K562 (cell line): ENCODE measurements around the gene OTULINL. TPM values are rescaled to one million over a fixed set of nuclear protein-coding genes. Genes with fewer than 3 reads are reported as not detected.
A peak's percentile ranks its signal among the peaks of the same experiment; 100 is the strongest.

Source experiments
- ATAC-seq: fragments of 200-7000 bp; cut with Tn5 transposase; 3 replicates; pipeline ENCODE4 v1.9.1; 2020; ENCODE audit warnings: moderate library complexity
- BruUV-seq: library from RNA; stranded (reverse); fragments of 400-500 nt; replicated peaks from 2 replicates; lab custom pipeline; 2021; lab: Mats Ljungman, UMichigan
- CTCF ChIA-PET: fragments of 300-600 bp; formaldehyde crosslinking; extraction: SDS; loops from one replicate; lab custom pipeline; 2021; ENCODE audit warnings: low intra/inter-chr PET ratio; lab: Yijun Ruan, JAX
- POLR2A ChIA-PET: fragments of 300-600, 350-650 bp; sonication (Branson Sonifier 250); formaldehyde crosslinking; extraction: SDS; loops from one replicate; lab custom pipeline; 2021; ENCODE audit warnings: antibody characterized with exemption, inconsistent platforms; lab: Yijun Ruan, JAX
- DNase-seq, 4 experiments: peaks; one replicate each; pipeline versions ENCODE4 v3.0.0 to v3.0.0-alpha.2; 2011 to 2018; ENCODE audit warnings: low spot score in 3 of 4, mixed read lengths in 3 of 4; ENCODE audit errors: extremely low read depth in 1 of 4
- FAIRE-seq: peaks from 2 replicates; lab custom pipeline; 2011; peaks lifted over from hg19 to GRCh38; lab: Jason Lieb, UNC
- H2AFZ ChIP-seq: 2 replicates; pipeline ENCODE4 v1.6.0; 2011; ENCODE audit warnings: low read depth, low read length, control low read depth, inconsistent platforms
- H3K27ac ChIP-seq: fragments of 200-600 bp; 3 replicates; pipeline ENCODE4 v1.8.0; 2011; ENCODE audit warnings: low read depth, mild to moderate bottlenecking, control low read depth, inconsistent platforms, low read length, moderate library complexity, mixed read lengths; ENCODE audit errors: extremely low read depth
- H3K27me3 ChIP-seq, 2 experiments: fragments of 300-600 bp in 1 of 2; 2 replicates in 1 of 2; 3 replicates in 1 of 2; pipeline versions ENCODE4 v1.6.0 to v1.8.0; 2011; ENCODE audit warnings: inconsistent platforms in 2 of 2, low read length in 2 of 2, mild to moderate bottlenecking in 1 of 2, mixed read lengths in 1 of 2, moderate library complexity in 1 of 2; ENCODE audit not compliant: control insufficient read depth in 2 of 2, insufficient read depth in 2 of 2
- H3K36me3 ChIP-seq: fragments of 300-600 bp; 3 replicates; pipeline ENCODE4 v1.8.0; 2011; ENCODE audit warnings: mild to moderate bottlenecking, low read length, inconsistent platforms; ENCODE audit not compliant: control insufficient read depth, insufficient read depth
- H3K4me1 ChIP-seq, 2 experiments: fragments of 200-600 bp in 1 of 2; replicated peaks in 1 of 2; 2 replicates in 1 of 2; 3 replicates in 1 of 2; pipeline versions ENCODE4 v1.5.1 to v1.8.0; 2011; ENCODE audit warnings: inconsistent platforms in 2 of 2, low read length in 2 of 2, mild to moderate bottlenecking in 1 of 2, mixed read lengths in 1 of 2, moderate library complexity in 1 of 2; ENCODE audit not compliant: control insufficient read depth in 2 of 2, insufficient read depth in 2 of 2
- H3K4me2 ChIP-seq: 2 replicates; pipeline ENCODE4 v1.6.1; 2011; ENCODE audit warnings: low read length, control low read depth, inconsistent platforms, mixed read lengths; ENCODE audit not compliant: insufficient read depth
- H3K4me3 ChIP-seq: fragments of 200-600 bp; sonication (generic), shearing (Covaris generic); 2 replicates; pipeline ENCODE4 v1.5.1; 2016; ENCODE audit warnings: control low read depth, inconsistent platforms
- H3K79me2 ChIP-seq: fragments of 200-600 bp; 3 replicates; pipeline ENCODE4 v1.8.0; 2011; ENCODE audit warnings: low read length, inconsistent platforms; ENCODE audit not compliant: control insufficient read depth, insufficient read depth
- H3K9ac ChIP-seq, 2 experiments: 2 replicates each; pipeline versions ENCODE4 v1.6.0 to v1.6.1; 2011; ENCODE audit warnings: low read depth in 2 of 2, low read length in 2 of 2, control low read depth in 1 of 2, inconsistent platforms in 1 of 2, mild to moderate bottlenecking in 1 of 2, mixed read lengths in 1 of 2; ENCODE audit not compliant: insufficient read depth in 1 of 2
- H3K9me1 ChIP-seq: one replicate; pipeline ENCODE4 v1.6.0; 2011; ENCODE audit warnings: inconsistent platforms, mild to moderate bottlenecking, low read length, moderate library complexity; ENCODE audit not compliant: control insufficient read depth, insufficient read depth
- H3K9me3 ChIP-seq: replicated peaks from 2 replicates; pipeline ENCODE4 v1.5.1; 2011; ENCODE audit warnings: low read depth, low read length, inconsistent platforms; ENCODE audit not compliant: control insufficient read depth, insufficient read depth
- H4K20me1 ChIP-seq: replicated peaks from 2 replicates; pipeline ENCODE4 v1.6.1; 2011; ENCODE audit warnings: low read length, inconsistent platforms, mixed read lengths; ENCODE audit not compliant: control insufficient read depth, insufficient read depth
- ARID3B ChIP-seq: fragments of 250-450 bp; sonication (Bioruptor Pico); IDR thresholded peaks from 2 replicates; pipeline ENCODE4 v1.4.0; 2020; ENCODE audit warnings: borderline replicate concordance
- ATF1 ChIP-seq, 2 experiments: fragments of 450-650 bp in 1 of 2; IDR thresholded peaks; 2 replicates each; pipeline ENCODE4 v1.6.1; 2016; ENCODE audit warnings: missing compliant biosample characterization in 1 of 2, missing genetic modification characterization in 1 of 2
- ATF3 ChIP-seq, 2 experiments: fragments of 450-650 bp in 1 of 2; sonication (generic) in 1 of 2; formaldehyde crosslinking in 1 of 2; IDR thresholded peaks in 1 of 2; conservative IDR thresholded peaks in 1 of 2; 2 replicates each; pipeline versions ENCODE4 v1.6.1 to v1.8.1; 2016 to 2023; ENCODE audit warnings: mild to moderate bottlenecking in 2 of 2, moderate library complexity in 2 of 2, inconsistent platforms in 1 of 2, missing genetic modification reagents in 1 of 2
- ATF4 ChIP-seq: fragments of 450-650 bp; formaldehyde crosslinking; IDR thresholded peaks from 2 replicates; pipeline ENCODE4 v1.4.0; 2022; ENCODE audit warnings: mild to moderate bottlenecking, moderate library complexity
- CREB5 ChIP-seq: fragments of 250-450 bp; sonication (Bioruptor Pico); IDR thresholded peaks from 2 replicates; pipeline ENCODE4 v1.5.0; 2020; ENCODE audit warnings: mild to moderate bottlenecking
- HINFP ChIP-seq: fragments of 450-650 bp; conservative IDR thresholded peaks from 2 replicates; pipeline ENCODE4 v1.6.1; 2016; ENCODE audit warnings: missing genetic modification characterization, low read depth, mild to moderate bottlenecking, control low read depth, missing compliant biosample characterization
- NRF1 ChIP-seq, 2 experiments: fragments of 450-650 bp; IDR thresholded peaks in 1 of 2; conservative IDR thresholded peaks in 1 of 2; 2 replicates each; pipeline ENCODE4 v1.6.1; 2014; ENCODE audit warnings: mild to moderate bottlenecking in 2 of 2
- ZBTB12 ChIP-seq: fragments of 250-450 bp; sonication (Bioruptor Pico); IDR thresholded peaks from 2 replicates; pipeline ENCODE4 v1.4.0; 2020
- ZNF584 ChIP-seq: fragments of 200-800 bp; sonication (Bioruptor generic); IDR thresholded peaks from 2 replicates; pipeline ENCODE4 v1.6.1; 2016; ENCODE audit warnings: low read depth, mild to moderate bottlenecking, missing genetic modification characterization, missing compliant biosample characterization
- ZNF780A ChIP-seq: fragments of 250-450 bp; sonication (Bioruptor Pico); IDR thresholded peaks from 2 replicates; pipeline ENCODE4 v1.5.0; 2021; ENCODE audit warnings: mild to moderate bottlenecking
- WGBS: fragments of 100-300 bp; shearing (Covaris generic); methylation state at CpG from one replicate; pipeline ENCODE4 v1.1.6; 2016; ENCODE audit warnings: low coverage, mixed read lengths; ENCODE audit not compliant: insufficient coverage; ENCODE audit errors: missing lambda C conversion rate; 5-methylcytosine and 5-hydroxymethylcytosine counted together
- in situ Hi-C: fragments of 300-500 bp; cut with MboI; formaldehyde crosslinking; loops from 4 replicates; pipeline ENCODE4 v1.15.0; 2018; ENCODE audit warnings: inconsistent platforms, mixed read lengths
- intact Hi-C: fragments of 100-400 bp; cut with micrococcal nuclease; formaldehyde crosslinking; loops from 2 replicates; pipeline ENCODE4 v1.14.2; 2022
- polyA plus RNA-seq, 8 experiments: library from polyadenylated mRNA; depleted of rRNA in 4 of 8; stranded (reverse) in 5 of 8; unstranded in 3 of 8; fragments of >200 nt; fragmentation: Nextera tagmentation in 2 of 8; fragmentation: Illumina TruSeq in 1 of 8; extraction: Ambion mirVana in 2 of 8; extraction: Trizol in 1 of 8; gene quantifications; 2 replicates each; pipeline versions ENCODE4 v1.2.1 to v1.2.3, GENCODE V29; 2011 to 2014; ENCODE audit warnings: inconsistent platforms in 1 of 8, missing spikeins in 1 of 8
- total RNA-seq, 7 experiments: library from RNA; depleted of rRNA in 6 of 7; stranded (reverse); fragments of >200 nt in 6 of 7; fragmentation: Illumina TruSeq in 2 of 7; extraction: Trizol in 2 of 7; gene quantifications; 2 replicates each; pipeline versions ENCODE4 v1.2.1 to v1.2.3, GENCODE V29; 2011 to 2021; ENCODE audit warnings: low replicate concordance in 1 of 7

The OTULINL gene
- total and polyA plus RNA-seq, 9 of the 15 experiments (the other 6 are each of a cell fraction or from before 2014, with no cell fraction given), result 0.13 to 0.18 TPM; not detected in 7

GRCh38 chr5:14650052-14650451 is 68.5 kb downstream of the OTULINL start (continued):
- no peak for TF ChIP-seq HINFP (tag)

- H3K27ac ChIP-seq, result no peak overlapping the region
- CTCF ChIA-PET, result no interaction called here
- peak; percentile 49 for ATAC-seq
- no peaks in the 10 kb centered on the region for H3K79me2 ChIP-seq
- POLR2A ChIA-PET, result interaction anchor here (0.8 to 1.2 kb wide), 3 partner anchors 19 to 294 kb away, joined by 3 to 4 read pairs (median 3); no protein-coding TSS in a partner anchor
- in situ Hi-C loops, result no loop called here
- 2% methylated on average over 4 of the region's 4 CpGs for WGBS
- BruUV-seq, result no TSS peak
- no peak overlapping the region for H3K9ac ChIP-seq
- no peaks in the 10 kb centered on the region; a peak in 4 of 5 replicates for H3K27me3 ChIP-seq
- no peaks in the 10 kb centered on the region for H3K9me3 ChIP-seq
- H3K9me1 ChIP-seq, result no peaks in the 10 kb centered on the region
- H2AFZ ChIP-seq, result no peak overlapping the region
- FAIRE-seq, result no peak
- H4K20me1 ChIP-seq, result no peaks in the 10 kb centered on the region
- H3K4me2 ChIP-seq, result no peak overlapping the region
- DNase-seq, result no peak
- intact Hi-C loops, result loop anchor here (10.0 kb wide), 1 partner anchor 550 kb away; no protein-coding TSS in a partner anchor
- H3K4me1 ChIP-seq, result no peaks in the 10 kb centered on the region
- H3K36me3 ChIP-seq, result no peaks in the 10 kb centered on the region
- H3K4me3 ChIP-seq, result no peak overlapping the region
- no peak for TF ChIP-seq CREB5 (CRISPR knock-in tag)
- no peak for TF ChIP-seq ZNF780A
- TF ChIP-seq ATF4 (CRISPR knock-in tag), result 0 out of 2 replicates have a peak, but pooled peaks have one; percentile 25
- peak; percentile 69 for TF ChIP-seq ATF3 (IDR thresholded peaks at IDR 0.05)
- no peak for TF ChIP-seq ATF3 (CRISPR knock-in tag; conservative IDR thresholded peaks at IDR 0.05)
- no peak for TF ChIP-seq ZNF584 (CRISPR knock-in tag)
- no peak for TF ChIP-seq ATF1 (CRISPR knock-in tag; IDR thresholded peaks at IDR 0.05)
- no peak for TF ChIP-seq ATF1 (tag; IDR thresholded peaks at IDR 0.05)
- TF ChIP-seq ZBTB12 (CRISPR knock-in tag), result no peak
- TF ChIP-seq ARID3B, result no peak
- TF ChIP-seq NRF1 (conservative IDR thresholded peaks at IDR 0.05 in 1 of 2, IDR thresholded peaks at IDR 0.05 in 1 of 2), result no peak
These were observed 73.7 kb downstream of the OTULINL start for GRCh38 chr5:14655146-14655741.
